Body of pancreas (tissue), 4 donors: ENCODE results near the gene DMRT1.

Experiments used
- POLR2A ChIP-seq, 3 donors: fragments of 450-650 bp; IDR thresholded peaks; one replicate each; pipeline ENCODE4 v1.6.1; 2016; ENCODE audit warnings: antibody characterized with exemption in 3 of 3, mild to moderate bottlenecking in 2 of 3
- TF ChIP-seq, protein P1 (sequence below), 7 experiments: fragments of 450-650 bp in 4 of 7; fragments of 200-600 bp in 3 of 7; sonication (generic) in 3 of 7; IDR thresholded peaks; one replicate each; pipeline ENCODE4 v1.5.1; 2016 to 2019; ENCODE audit warnings: antibody characterized with exemption in 7 of 7

DNA sequence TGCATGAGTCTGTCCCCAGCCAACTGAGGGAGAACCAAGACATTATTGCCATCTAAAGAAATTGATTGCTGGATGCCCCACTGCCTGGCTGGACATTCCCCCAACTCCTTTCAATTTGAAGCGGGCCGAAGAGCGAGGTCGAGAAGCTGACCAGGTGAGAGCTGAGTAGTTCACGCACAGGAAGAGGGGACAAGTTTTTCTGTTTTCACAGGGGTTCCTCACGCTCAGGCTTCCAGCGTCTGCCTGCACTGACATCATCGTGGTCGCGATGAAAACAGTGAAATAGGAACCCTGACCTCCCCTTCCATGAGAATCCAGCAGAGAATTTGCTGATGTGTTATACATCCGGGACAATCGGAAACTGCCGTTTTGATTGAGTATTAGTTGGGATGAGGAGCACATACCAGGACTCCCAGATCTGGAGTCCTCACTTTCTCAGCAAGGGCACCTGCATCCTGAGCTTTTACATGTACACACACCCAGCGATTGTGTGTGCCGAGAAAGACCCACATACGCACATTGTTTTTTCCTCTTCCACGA is 131.9 kb downstream of the DMRT1 start:
- TF ChIP-seq, protein P1, sequence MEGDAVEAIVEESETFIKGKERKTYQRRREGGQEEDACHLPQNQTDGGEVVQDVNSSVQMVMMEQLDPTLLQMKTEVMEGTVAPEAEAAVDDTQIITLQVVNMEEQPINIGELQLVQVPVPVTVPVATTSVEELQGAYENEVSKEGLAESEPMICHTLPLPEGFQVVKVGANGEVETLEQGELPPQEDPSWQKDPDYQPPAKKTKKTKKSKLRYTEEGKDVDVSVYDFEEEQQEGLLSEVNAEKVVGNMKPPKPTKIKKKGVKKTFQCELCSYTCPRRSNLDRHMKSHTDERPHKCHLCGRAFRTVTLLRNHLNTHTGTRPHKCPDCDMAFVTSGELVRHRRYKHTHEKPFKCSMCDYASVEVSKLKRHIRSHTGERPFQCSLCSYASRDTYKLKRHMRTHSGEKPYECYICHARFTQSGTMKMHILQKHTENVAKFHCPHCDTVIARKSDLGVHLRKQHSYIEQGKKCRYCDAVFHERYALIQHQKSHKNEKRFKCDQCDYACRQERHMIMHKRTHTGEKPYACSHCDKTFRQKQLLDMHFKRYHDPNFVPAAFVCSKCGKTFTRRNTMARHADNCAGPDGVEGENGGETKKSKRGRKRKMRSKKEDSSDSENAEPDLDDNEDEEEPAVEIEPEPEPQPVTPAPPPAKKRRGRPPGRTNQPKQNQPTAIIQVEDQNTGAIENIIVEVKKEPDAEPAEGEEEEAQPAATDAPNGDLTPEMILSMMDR (IDR thresholded peaks at IDR 0.05): no peak
- no peak for TF ChIP-seq POLR2A (IDR thresholded peaks at IDR 0.05)
